Amniotic epithelial cell (primary cell): Measurements from ENCODE around the gene KIAA0232.
"Not testable (repeated sequence)": the region's sequence is repeated elsewhere in the genome, so short reads cannot be mapped to it uniquely, and the experiment has no call there.

Experiments used
- DNase-seq: peaks from one replicate; pipeline ENCODE4 v3.0.0-alpha.2; 2010; ENCODE audit warnings: low read depth

Gene KIAA0232

GRCh38 chr4:6754481-6755087, 27.9 kb upstream of the KIAA0232 start:
- DNase-seq = no peak

GRCh38 chr4:6755088-6755753, 27.3 kb upstream of the KIAA0232 start:
- no peak for DNase-seq

GRCh38 chr4:6756345-6756744, 26.2 kb upstream of the KIAA0232 start:
- not testable (repeated sequence) for DNase-seq

GRCh38 chr4:6758728-6759127, 23.8 kb upstream of the KIAA0232 start:
- DNase-seq = no peak

- no peak for DNase-seq
These were observed 21.7 kb upstream of the KIAA0232 start for GRCh38 chr4:6760865-6761264.

GRCh38 chr4:6761649-6762615, 20.6 kb upstream of the KIAA0232 start:
- DNase-seq = no peak

GRCh38 chr4:6763330-6763851, 19.1 kb upstream of the KIAA0232 start:
- no peak for DNase-seq

GRCh38 chr4:6764976-6765620, 17.4 kb upstream of the KIAA0232 start:
- DNase-seq = no peak

GRCh38 chr4:6765703-6766102, 16.8 kb upstream of the KIAA0232 start:
- no peak for DNase-seq

- no peak for DNase-seq
These were observed 15.2 kb upstream of the KIAA0232 start for GRCh38 chr4:6767386-6767747.

- no peak for DNase-seq
These were observed 14.6 kb upstream of the KIAA0232 start for GRCh38 chr4:6767748-6768538.

- DNase-seq = no peak
These were observed 14.0 kb upstream of the KIAA0232 start for GRCh38 chr4:6768539-6768905.

- DNase-seq = no peak
These were observed 13.1 kb upstream of the KIAA0232 start for GRCh38 chr4:6769233-6769988.

- DNase-seq = no peak
These were observed 12.5 kb upstream of the KIAA0232 start for GRCh38 chr4:6769989-6770420.

GRCh38 chr4:6770581-6771228, 11.8 kb upstream of the KIAA0232 start:
- no peak for DNase-seq

GRCh38 chr4:6771229-6771671, 11.3 kb upstream of the KIAA0232 start:
- no peak for DNase-seq

GRCh38 chr4:6772223-6772928, 10.2 kb upstream of the KIAA0232 start:
- peak; percentile 73 for DNase-seq

GRCh38 chr4:6773106-6773505, 9.4 kb upstream of the KIAA0232 start:
- peak; percentile 12 for DNase-seq
